Stimulated activated CD4-positive, alpha-beta T cell treated with anti-CD3 and anti-CD28 coated beads, TNF-alpha, amount 100 ng/mL, for 4 hours (primary cell): ENCODE data around the gene SLC25A48.

Experiments used
- DNase-seq, 3 experiments: peaks; one replicate each; pipeline ENCODE4 v3.0.0-alpha.2; 2020; ENCODE audit warnings: low read depth in 3 of 3

SLC25A48 gene, protein sequence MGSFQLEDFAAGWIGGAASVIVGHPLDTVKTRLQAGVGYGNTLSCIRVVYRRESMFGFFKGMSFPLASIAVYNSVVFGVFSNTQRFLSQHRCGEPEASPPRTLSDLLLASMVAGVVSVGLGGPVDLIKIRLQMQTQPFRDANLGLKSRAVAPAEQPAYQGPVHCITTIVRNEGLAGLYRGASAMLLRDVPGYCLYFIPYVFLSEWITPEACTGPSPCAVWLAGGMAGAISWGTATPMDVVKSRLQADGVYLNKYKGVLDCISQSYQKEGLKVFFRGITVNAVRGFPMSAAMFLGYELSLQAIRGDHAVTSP

DNA sequence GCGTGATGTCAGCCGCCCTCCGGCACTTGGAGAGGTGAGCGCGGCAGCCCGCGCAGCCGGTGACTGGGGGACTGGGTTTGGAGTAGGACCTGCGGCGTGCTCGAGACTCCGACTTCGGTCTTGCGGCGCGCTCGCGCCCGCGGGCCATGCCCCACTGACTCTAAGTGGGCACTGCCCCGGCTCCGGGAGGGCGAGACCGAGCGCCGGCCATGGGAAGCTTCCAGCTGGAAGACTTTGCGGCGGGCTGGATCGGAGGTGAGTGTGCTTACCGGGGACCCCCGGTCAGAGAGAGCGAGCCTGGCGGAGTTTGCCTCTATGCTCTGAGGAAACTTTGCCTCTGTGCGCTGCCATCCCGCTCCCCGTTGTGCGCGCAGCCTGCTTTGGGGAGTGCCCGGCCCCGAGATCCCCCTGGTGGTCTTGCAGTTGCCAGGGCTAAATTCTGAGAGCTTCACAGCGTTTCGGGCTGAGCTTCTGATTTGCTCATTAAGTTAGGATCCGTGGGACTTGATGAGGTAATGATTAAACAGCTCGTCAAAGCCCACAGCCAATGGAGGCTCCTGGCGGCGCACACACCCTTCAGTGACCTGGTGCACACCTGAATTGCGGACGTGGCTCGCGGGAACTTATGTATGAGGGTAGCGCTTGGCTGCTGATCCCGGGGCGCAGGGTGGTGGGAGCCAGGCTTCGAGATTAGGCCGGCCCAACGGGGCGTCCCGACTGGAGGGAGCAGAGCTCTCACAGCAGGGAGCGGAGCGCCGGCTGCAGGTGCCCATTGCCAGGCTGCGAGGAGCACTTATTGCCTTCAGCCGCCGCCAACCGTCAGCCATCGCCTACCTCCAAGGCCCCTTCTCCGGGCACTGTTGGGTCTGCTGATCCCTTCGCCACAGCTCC, at the start of gene SLC25A48:
TSS of gene SLC25A48 (plus strand) at position 25 of the 891 bp plus-strand sequence. CDS start at position 210, 185 bp downstream.
- no peak for DNase-seq

DNA sequence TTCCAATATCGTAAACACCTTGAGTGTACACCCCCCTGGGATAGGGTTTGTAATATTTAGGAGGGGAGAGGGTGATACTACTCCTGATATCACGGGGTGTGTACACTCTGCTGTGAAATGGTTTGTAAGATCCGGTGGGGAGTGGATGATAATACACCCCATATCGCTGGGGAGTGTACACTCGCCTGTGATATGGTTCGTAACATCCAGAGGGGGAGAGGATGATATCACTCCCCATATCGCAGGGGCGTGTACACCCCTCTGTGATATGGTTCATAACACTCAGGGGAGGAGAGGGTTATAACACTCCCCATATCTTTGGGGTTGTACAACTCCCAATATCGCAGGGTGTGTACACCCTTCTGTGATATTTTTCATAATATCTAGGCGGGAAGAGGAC, 33.8 kb upstream of the SLC25A48 start:
- DNase-seq = no peak

DNA sequence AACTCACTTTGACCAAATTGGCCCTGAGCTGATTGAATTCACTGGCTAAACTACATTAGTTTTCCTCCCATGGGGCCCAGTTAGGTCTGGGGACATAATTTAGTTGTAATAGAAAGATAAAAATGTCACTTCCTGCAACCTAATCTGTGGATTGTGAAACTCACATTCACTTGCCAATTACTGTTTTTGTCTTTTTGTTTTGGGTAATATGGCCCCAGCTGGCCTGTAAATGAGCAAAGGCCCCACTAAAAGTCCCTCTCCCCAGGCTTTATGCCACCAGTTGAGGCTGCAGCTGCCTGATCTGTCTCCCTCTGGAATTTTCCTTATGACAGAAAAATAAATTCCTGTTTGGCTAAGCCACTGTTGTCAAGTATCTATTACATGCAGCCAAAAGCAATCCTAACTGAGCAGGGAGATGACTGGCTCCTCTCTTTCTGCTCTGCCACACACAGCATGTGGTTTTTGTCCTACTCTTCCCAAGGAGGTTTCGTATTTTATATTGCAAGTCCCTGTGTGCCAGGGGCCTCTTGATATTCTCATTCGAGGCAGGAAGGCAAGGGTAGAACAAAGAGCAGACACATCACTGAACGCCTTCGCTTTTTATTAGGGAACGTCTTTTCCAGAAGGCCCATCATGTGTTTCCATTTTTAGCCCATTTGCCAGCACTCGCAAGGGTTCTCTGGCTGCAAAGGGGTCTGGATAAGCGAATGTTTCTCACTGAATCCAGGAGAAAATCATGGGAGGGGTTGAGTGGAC, 24.1 kb upstream of the SLC25A48 start:
- DNase-seq = no peak

DNA sequence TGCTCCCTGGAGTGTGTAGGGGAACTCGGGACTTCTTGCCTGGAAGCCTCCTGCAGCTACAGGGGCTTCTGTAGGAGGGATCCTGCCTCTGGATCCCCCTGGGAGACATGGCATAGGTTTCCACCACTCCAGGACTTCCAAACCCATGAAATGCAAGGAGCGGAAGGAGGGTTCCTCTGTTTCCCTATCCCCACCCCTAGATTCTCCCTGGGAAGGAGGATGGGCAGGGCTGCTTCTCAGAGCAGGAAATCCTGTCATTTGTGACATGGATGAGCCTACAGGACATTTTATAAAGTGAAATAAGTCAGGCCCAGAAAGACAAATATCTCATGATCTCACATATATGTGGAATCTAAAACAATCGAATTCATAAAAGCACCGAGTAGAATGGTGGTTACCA, 23.5 kb upstream of the SLC25A48 start:
- no peak for DNase-seq

DNA sequence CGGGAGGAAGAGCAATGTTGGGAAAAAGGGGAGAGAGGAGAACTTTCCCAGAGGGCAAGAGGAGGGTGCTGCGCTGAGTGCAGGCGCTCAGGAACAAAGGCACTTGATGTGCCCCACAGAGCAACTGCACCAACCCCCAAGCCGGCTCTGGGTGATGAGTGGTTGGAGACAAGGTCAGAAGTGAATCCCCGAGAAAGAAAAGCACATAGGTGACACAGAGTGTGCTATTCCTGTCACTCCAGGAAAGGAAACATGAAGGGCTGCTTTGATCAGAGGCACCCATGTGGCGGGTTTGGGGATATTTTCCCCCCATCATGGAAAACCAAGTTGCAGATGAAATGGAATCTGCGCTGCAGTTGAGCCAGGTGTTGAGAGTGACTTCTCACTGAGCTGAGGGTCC, 20.7 kb upstream of the SLC25A48 start:
- no peak for DNase-seq

DNA sequence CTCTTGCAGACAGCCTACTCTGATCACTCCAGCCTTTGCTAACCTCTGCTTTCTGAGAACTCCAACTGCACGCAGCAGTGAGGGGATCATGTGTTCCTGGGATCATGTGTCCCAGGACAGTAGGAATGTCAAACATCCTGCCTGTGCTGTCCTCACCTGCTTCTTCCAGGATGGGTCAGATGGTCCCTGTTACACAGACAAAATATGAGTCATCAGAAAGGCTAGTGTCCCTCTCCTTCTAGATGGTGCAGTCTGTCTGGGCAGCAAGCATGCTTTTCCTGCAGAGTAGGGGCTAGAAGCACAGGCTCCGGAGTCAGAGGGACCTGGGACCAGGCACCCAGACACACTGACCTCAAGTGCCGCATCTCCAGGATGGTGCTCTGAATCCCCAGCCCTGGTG, 20.1 kb upstream of the SLC25A48 start:
- DNase-seq = no peak

DNA sequence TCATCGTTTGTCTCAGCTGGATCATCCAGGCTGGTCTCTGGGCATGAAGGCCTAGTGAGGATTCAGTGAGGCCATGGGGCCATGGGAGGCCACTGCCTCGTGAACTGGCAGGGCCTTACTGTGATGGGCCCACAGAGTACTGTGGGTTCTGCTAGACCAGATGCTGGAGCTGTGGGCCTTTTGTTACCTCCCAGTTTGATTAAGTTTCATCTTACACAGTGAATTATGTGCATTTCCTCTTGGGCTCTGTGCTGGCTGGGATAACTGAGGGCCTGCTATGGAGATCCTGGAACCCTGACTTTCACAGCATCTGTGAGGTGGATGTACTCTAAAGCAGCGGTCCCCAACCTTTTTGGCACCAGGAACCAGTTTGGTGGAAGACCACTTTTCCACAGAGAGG, 19.7 kb upstream of the SLC25A48 start:
- DNase-seq = no peak

DNA sequence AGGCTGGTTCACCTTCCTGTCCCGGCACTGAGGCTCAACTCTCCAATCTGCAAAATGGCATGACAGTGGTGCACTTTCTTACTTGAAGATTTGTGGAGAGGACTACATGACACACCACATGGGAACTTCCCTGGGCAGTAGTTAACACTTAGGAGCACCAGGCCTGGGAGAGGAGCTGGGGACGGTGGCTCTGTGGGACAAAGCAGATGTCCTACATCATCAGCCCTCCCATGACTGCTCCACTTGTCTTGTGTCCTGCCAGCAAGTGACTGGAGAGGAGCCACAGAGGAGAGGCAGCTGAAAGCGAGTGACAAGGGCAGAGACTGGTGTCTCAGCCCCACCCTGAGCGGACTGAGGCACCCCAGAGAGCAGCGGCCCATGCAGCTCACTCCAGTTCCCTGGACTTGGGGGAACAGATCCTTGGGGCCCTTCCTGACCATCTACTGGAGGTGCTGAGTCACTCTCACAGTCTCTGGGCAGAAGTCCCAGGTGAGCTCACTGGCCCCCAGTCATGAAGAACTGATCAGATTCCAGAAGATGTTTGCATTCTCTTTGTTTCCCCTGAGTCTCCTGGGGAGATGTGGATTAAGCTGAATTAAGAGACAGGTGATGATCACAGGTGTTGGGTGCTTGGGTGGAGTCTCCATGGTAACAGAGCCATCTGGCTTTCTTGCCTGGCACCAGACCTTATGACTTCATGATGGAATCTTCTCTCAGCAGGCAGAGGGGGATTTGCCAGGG, 13.2 kb upstream of the SLC25A48 start:
- DNase-seq = no peak

DNA sequence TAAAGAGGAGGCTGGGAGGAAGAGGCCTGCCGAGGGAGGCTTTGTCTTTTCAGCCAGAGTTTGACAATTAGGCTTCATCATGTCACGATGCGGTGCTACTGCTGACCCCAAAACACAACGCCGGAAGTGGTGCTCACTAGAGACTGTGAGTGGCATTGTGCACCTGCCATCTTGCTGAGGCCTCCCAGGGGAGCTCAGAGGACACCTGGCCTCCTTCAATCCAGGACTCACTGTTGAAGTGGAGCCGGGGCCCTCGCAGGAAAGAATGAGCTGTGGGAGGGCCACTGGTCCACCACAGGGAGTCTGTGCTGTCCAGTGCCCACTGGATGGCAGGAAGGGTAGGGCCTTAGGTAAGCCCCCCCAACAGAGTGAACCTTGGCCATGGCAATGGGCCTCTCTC, 12.7 kb upstream of the SLC25A48 start:
- no peak for DNase-seq

DNA sequence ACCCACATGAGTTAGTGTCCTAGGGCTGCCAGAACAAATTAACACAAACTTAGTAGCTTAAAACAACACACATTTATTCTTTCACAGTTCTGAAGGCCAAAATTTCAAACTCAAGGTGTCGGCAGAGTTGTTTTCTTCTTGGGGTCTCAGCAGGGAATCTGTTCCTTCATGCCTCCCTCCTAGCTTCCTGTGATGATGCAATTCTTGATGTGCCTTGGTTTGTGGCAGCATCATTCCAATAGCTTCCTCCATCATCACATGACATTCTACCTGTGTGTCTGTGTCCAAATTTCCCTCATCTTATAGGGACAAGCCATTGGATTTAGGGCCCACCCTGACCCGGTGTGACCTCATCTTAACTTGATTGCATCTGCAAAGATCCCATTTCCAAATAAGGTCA, 12.2 kb upstream of the SLC25A48 start:
- no peak for DNase-seq

DNA sequence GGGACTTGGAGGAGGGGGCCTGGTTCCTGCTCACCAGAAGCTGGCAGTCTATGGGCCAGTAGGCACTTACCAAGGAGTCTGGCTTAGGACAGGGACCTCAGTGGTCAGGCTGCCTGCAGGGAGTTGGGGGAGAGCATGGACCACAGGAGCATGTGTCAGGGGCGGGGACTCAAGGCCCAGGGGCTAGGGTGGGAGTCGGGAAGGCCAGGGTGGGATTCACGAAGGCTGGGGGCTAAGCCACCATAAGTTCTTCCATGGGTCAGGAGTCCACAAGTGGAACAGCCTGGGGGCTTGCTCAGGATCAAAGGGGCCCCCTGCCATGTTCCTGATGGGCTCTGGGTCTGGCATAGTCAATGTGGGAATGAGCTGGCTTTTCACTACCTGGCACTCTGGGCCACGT, 11.5 kb upstream of the SLC25A48 start:
- DNase-seq = no peak

DNA sequence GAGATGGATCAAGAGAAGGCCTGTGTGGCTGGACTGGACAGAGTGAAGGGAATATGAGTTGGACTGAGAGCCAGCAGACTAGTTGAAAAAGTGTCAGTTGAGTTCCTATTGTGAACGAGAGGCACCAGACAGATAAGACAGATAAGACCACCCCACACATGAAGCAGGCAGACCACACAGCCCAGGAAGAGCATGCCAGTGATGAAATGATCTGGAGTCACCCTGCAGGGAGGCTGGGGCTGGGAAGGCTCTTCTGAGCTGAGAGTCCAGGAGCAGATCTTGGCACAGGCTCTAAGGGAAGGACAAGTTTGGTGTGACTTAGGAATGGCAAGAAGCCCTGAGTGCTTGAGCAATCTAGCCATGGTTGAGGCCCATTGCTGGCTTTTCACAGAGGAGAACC, 10.6 kb upstream of the SLC25A48 start:
- DNase-seq = no peak

DNA sequence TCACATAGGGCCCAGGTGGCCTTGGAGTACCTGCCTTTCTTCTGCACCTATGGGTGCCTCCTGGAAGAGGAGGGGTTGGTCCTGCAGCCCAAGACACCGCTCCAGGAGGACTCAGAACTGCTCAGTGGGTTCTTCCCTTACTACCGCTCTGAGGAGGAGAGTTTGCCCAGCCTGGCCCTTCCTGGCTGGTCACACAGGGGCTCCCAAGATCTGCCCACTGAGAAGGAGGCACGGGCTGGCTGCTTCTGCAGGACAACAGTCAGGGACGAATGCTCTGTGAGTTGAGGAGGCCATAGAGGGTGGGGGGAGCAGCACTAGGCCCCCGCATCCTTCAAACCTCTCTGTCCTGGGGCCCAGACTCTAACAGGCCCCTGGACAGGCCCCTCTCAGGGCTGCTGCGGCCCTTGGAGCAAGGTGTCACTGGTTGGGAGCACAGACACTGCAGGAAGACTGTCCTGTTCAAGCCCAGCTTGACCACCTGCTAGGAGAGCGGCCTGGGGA, 9.9 kb upstream of the SLC25A48 start:
- no peak for DNase-seq

DNA sequence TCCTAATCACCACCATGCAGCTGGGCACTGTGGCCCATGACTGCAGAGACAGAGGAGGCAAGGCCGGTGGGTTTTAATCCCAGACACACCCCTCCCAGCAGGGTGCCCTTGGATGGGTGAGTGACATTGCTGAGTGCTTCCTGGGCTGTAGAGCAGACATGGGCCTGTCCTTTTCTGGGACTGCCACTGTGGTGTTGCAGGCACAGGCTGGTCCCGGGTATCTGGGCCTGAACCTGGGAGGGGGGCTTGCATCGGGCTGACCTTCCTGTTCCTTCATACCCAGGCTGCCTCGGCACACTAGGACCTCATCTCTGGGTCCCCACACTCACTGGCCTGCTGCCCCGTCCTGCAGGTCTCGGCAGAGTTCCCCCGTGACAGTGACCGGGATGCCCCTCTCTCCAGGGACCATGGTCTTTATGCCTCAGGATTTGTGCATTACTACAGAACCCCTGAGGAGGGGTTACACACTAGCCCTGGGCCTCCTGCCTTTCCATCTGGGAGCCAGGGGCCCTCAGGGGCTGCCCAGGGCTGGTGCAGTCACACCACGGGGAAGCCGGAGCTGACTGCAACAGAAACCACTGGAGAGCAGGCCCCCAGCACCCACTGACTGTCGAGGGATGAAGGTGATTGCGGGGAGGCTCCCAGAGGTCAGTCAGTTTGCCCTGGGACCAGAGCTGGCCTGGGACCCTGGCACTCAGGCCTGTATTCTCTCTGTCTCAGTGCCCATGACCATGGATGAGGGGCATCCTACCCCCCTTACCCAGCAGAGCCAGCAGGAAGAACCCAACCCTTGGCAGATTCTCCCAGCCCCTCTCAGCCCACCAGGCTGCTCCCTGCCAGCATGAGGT, 8.9 kb upstream of the SLC25A48 start:
- DNase-seq = no peak

DNA sequence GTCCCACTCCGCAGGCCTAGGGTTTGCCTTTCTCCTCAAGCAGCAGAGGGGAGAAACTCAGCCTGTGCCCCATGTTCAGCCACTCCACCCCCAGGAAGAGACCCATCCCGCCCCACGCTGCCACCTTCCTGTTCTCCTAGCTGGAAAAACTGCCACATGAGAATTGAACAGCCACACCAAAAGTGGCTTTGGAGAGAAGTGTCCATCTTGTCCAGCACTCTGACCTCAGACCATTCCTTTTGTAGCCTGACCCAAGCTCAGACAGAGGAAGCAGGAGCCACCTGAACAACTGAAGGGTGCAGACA, 8.3 kb upstream of the SLC25A48 start:
- no peak for DNase-seq

DNA sequence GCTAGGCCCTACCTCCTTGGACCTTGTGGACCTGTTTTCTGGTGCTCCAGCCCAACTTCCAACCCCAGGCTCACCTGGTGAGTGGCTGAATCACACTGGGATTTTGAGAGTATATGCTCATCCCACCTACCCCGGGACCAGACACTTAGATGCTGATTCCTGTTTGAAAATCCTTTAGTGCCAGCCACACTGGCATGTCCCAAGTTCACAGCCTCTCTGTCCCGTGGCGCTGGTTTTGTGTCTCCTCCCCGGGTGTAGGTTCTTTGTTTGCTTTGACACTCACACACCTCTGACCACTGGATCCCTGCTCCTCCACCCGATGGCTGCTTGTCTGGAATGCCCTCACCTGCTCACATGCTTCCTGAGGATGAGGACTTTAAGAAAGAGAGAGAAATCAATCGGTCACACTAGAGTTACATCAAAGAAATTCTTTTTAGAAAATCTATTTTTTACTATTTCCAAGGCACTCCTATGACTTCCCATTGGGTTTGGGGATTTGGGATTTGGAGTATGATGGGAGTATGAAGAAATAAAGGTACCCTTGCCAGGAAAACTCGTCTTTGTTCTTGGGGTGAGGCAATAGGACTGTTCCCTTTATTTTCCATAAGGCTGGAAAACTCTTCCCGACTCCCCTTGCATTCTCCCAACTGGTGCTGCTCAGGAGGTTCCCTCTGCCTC, 7.3 kb upstream of the SLC25A48 start:
- DNase-seq = no peak

DNA sequence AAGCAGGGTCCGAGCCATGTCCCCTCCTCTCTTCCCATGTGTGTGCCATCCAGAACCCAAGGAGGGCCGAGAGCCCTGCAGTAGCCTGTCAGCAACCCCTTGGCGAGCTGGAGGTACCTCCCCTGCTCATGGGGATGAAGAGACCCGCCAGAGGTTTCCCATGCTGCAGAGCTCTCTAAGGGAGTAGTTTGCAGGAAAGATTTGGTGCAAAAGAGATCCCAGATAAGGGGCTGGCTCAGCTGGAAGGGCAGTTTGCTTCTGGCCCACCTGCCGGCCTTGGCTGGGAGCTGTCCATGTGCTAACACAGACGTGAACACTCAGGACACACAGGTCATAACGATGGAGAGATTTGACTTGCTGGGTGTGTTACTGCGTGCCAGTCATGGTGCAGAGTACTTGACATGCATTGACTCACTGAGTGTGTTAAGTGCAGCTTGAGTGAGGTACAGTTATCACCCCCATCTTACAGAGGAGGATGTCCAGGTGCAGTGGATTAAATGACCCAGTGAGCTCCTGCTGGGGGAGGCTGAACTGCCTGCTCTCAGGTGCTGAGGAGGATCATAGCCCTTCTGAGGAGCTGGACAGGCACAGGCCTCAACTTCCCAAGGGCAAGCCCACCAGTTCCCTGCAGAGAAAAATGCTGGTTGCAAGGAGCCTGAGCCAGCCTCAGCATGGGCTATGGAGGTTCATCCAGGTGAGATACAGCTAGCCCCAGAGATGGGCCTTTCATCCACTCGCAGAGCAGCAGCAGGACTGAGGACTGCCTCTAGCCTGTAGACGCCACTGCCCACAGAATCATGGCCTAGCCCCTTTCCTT, 6.3 kb upstream of the SLC25A48 start:
- no peak for DNase-seq

DNA sequence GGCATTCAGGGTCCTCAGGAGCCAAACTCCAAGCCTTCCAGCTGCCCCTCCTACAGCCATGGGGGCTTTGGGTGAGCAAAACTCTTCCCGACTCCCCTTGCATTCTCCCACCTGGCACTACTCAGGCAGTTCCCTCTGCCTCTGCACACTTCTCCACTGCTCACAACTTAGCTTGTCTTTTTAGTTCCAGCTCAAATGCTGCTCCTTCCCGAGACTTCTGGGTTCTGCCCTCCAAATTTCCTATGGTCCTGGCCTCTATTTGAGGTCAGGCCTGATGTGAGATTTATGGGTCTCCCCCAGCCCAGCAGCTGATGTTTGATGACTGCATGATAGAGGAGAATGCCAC, 5.7 kb upstream of the SLC25A48 start:
- no peak for DNase-seq

DNA sequence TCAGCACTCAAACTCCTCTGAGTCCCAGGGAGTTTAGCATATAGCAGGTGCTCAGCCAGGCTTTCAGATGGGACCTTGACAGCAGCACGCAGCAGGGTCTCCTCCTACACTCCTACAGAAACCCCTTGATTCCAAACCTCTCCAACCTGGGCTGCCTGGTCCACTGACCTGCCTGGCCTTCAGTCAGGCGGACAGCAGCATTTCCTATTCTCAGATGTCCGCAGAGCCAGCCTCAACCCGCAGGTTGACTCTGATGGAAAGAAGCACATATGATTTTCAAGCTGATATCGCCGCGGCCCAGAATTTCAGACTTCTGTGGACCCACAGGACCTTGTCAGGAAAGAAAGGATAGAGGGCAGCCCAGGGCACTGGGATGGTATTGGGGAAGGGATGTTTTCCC, 5.3 kb upstream of the SLC25A48 start:
- no peak for DNase-seq
